Naive thymus-derived CD8-positive, alpha-beta T cell (primary cell): ENCODE data around the gene PSMD2. TPM values are rescaled to one million over a fixed set of nuclear protein-coding genes. Genes with fewer than 3 reads are reported as not detected.
A peak's percentile ranks its signal among the peaks of the same experiment; 100 is the strongest.

ENCODE experiments used
- ATAC-seq, 2 donors: fragments of 150-1000 bp; cut with Tn5 transposase in 1 of 2; sonication (Bioruptor Pico), chemical (Tn5 transposase) in 1 of 2; 1 replicate in 1 of 2; 2 replicates in 1 of 2; pipeline ENCODE4 v1.10.0; 2021; ENCODE audit warnings: mild to moderate bottlenecking in 2 of 2, moderate library complexity in 2 of 2
- POLR2A ChIA-PET: fragments of 350-600 bp; sonication (Branson Sonifier 250); formaldehyde crosslinking; loops from one replicate; lab custom pipeline; 2021; ENCODE audit warnings: antibody characterized with exemption; lab: Charles Lee
- DNase-seq, 10 donors: peaks; one replicate each; pipeline versions ENCODE4 v3.0.0 to v3.0.0-alpha.2; 2020 to 2022
- H3K27ac Mint-ChIP-seq, 10 donors: one replicate each; pipeline ENCODE4 v1.8.0; 2020 to 2022; ENCODE audit warnings: mild to moderate bottlenecking in 10 of 10, mixed read lengths in 10 of 10, moderate library complexity in 4 of 10, inconsistent platforms in 1 of 10
- H3K27me3 Mint-ChIP-seq, 5 donors: one replicate each; pipeline ENCODE4 v1.8.0; 2021 to 2022; ENCODE audit warnings: mixed read lengths in 5 of 5
- H3K36me3 Mint-ChIP-seq, 3 donors: one replicate each; pipeline ENCODE4 v1.8.0; 2020 to 2022; ENCODE audit warnings: mixed read lengths in 3 of 3, mild to moderate bottlenecking in 2 of 3, inconsistent platforms in 1 of 3
- H3K4me1 Mint-ChIP-seq, 4 donors: one replicate each; pipeline ENCODE4 v1.8.0; 2021 to 2022; ENCODE audit warnings: mixed read lengths in 4 of 4
- H3K4me3 Mint-ChIP-seq, 10 donors: one replicate each; pipeline ENCODE4 v1.8.0; 2020 to 2022; ENCODE audit warnings: mild to moderate bottlenecking in 10 of 10, mixed read lengths in 10 of 10, moderate library complexity in 6 of 10, inconsistent platforms in 1 of 10
- H3K9me3 Mint-ChIP-seq, 9 donors: one replicate each; pipeline ENCODE4 v1.8.0; 2020 to 2022; ENCODE audit warnings: mixed read lengths in 9 of 9, mild to moderate bottlenecking in 3 of 9, inconsistent platforms in 1 of 9, moderate library complexity in 1 of 9
- polyA plus RNA-seq, 3 donors: library from polyadenylated mRNA; unstranded; fragments of 300-500 nt; fragmentation: Illumina TruSeq; gene quantifications; one replicate each; pipeline ENCODE4 v1.2.3, GENCODE V29; 2021
- total RNA-seq, 8 experiments: library from RNA in 2 of 8; stranded (reverse) in 2 of 8; gene quantifications; one replicate each; pipeline ENCODE4 v1.2.3 and lab custom pipeline; 2021 to 2026

The PSMD2 gene
- total RNA-seq (100 to 1,000 TPM; 135 to 150 TPM), polyA plus RNA-seq (100 to 1,000 TPM; 167 to 183 (median 178) TPM), total RNA-seq (lab: John Stamatoyannopoulos, UW) (103 to 338 (median 155) reads per million in 6 experiments)

- Mint-ChIP-seq H3K4me1 (peaks cover 12 to 32% (median 21%) of the 10 kb centered on the region in 4 donors), H3K9me3 (no peaks in the 10 kb centered on the region), H3K27me3 (no peaks in the 10 kb centered on the region)
These were observed at the start of gene PSMD2 for GRCh38 chr3:184298759-184299487. Gene PSMD2 (plus strand): TSS chr3:184299241. CDS start chr3:184299267, 26 bp downstream.

GRCh38 chr3:184249412-184250166 lies 49.5 kb upstream of the PSMD2 start, which contains the start of gene EEF1AKMT4:
Gene EEF1AKMT4 (plus strand): TSS chr3:184249672. CDS start chr3:184249695, 23 bp downstream.
- Mint-ChIP-seq H3K4me3 (peak within 1 kb of the TSS; percentile 94 to 100 (median 96)), H3K27ac (peak within 1 kb of the TSS; percentile 93 to 98 (median 96)), H3K27me3 (no peaks in the 10 kb centered on the region), H3K36me3 (peaks cover 0 to 15% (median 0%) of the 10 kb centered on the region in 3 donors), H3K4me1 (peaks cover 15 to 28% (median 21%) of the 10 kb centered on the region in 4 donors), H3K9me3 (no peaks in the 10 kb centered on the region)
- DNase-seq: peak; percentile 87 to 97 (median 94)
- peak; percentile 87 to 90 for ATAC-seq
- POLR2A ChIA-PET: interaction anchor here (0.9 to 1.2 kb wide), 2 partner anchors 20 to 114 kb away, joined by 3 to 17 read pairs; partner anchors contain the start of genes EIF2B5 and VWA5B2

More at GRCh38 chr3:184298759-184299487, at the start of gene PSMD2:
- Mint-ChIP-seq H3K27ac (peak within 1 kb of the TSS; percentile 76 to 97 (median 93)), H3K36me3 (peaks cover 0 to 37% (median 13%) of the 10 kb centered on the region in 3 donors), H3K4me3 (peak within 1 kb of the TSS; percentile 87 to 95 (median 92))
- peak; percentile 92 to 99 (median 97) for DNase-seq
- POLR2A ChIA-PET: interaction anchor here (0.6 to 1.4 kb wide), 9 partner anchors 11 to 126 kb away, joined by 3 to 6 read pairs (median 3); partner anchors contain the start of genes ABCF3, CLCN2 and POLR2H
- peak; percentile 93 to 95 for ATAC-seq

- peaks cover 0 to 8% (median 0%) of the 10 kb centered on the region in 3 donors for H3K36me3 Mint-ChIP-seq
- H3K4me3 Mint-ChIP-seq: peak overlapping the region; percentile 94 to 100 (median 96)
- POLR2A ChIA-PET: interaction anchor here (0.9 to 1.2 kb wide), 2 partner anchors 21 to 115 kb away, joined by 3 to 17 read pairs; partner anchors contain the start of genes EIF2B5 and VWA5B2
- ATAC-seq: peak; percentile 65 to 67
- peaks cover 15 to 26% (median 19%) of the 10 kb centered on the region in 4 donors for H3K4me1 Mint-ChIP-seq
- peak overlapping the region; percentile 36 to 98 (median 94) for H3K27ac Mint-ChIP-seq
- H3K27me3 Mint-ChIP-seq: no peaks in the 10 kb centered on the region
- no peaks in the 10 kb centered on the region for H3K9me3 Mint-ChIP-seq
- peak; percentile 71 to 92 (median 85) for DNase-seq
These were observed 48.7 kb upstream of the PSMD2 start for GRCh38 chr3:184250167-184250828.

GRCh38 chr3:184255291-184256039 lies 43.6 kb upstream of the PSMD2 start:
- DNase-seq (no peak), ATAC-seq (no peak)
- Mint-ChIP-seq H3K27ac (no peak overlapping the region), H3K4me3 (no peak overlapping the region), H3K27me3 (peaks cover 2 to 14% (median 10%) of the 10 kb centered on the region in 5 donors), H3K36me3 (peaks cover 0 to 9% (median 4%) of the 10 kb centered on the region in 3 donors), H3K9me3 (peaks cover 0 to 2% (median 0%) of the 10 kb centered on the region in 9 donors), H3K4me1 (peaks cover 4 to 11% (median 7%) of the 10 kb centered on the region in 4 donors)
- POLR2A ChIA-PET: no interaction called here

- H3K4me1 Mint-ChIP-seq: peaks cover 12 to 20% (median 17%) of the 10 kb centered on the region in 4 donors
- H3K4me3 Mint-ChIP-seq: no peak overlapping the region
- H3K36me3 Mint-ChIP-seq: peaks cover 5 to 9% (median 9%) of the 10 kb centered on the region in 3 donors
- H3K9me3 Mint-ChIP-seq: peaks cover 0 to 4% (median 0%) of the 10 kb centered on the region in 9 donors
- ATAC-seq (no peak), DNase-seq (no peak)
- no peak overlapping the region for H3K27ac Mint-ChIP-seq
- peaks cover 9 to 27% (median 18%) of the 10 kb centered on the region in 5 donors for H3K27me3 Mint-ChIP-seq
- POLR2A ChIA-PET: interaction anchor here (0.7 kb wide), 1 partner anchor 306 kb away, joined by 3 read pairs; no protein-coding TSS in a partner anchor
These were observed 41.7 kb upstream of the PSMD2 start for GRCh38 chr3:184257083-184257915.

- H3K4me3 Mint-ChIP-seq: peak overlapping the region in 8 of 10 donors; percentile 30 to 80 (median 55)
- DNase-seq: no peak
- H3K9me3 Mint-ChIP-seq: peaks cover 0 to 4% (median 0%) of the 10 kb centered on the region in 9 donors
- peak overlapping the region in 1 of 10 donors; percentile 79 for H3K27ac Mint-ChIP-seq
- peaks cover 5 to 13% (median 9%) of the 10 kb centered on the region in 3 donors for H3K36me3 Mint-ChIP-seq
- H3K27me3 Mint-ChIP-seq: peaks cover 13 to 38% (median 23%) of the 10 kb centered on the region in 5 donors
- POLR2A ChIA-PET: no interaction called here
- peaks cover 12 to 24% (median 23%) of the 10 kb centered on the region in 4 donors for H3K4me1 Mint-ChIP-seq
- ATAC-seq: no peak
These were observed 40.1 kb upstream of the PSMD2 start for GRCh38 chr3:184258926-184259325.

- POLR2A ChIA-PET: no interaction called here
- peaks cover 12 to 24% (median 23%) of the 10 kb centered on the region in 4 donors for H3K4me1 Mint-ChIP-seq
- H3K9me3 Mint-ChIP-seq: peaks cover 0 to 4% (median 0%) of the 10 kb centered on the region in 9 donors
- peaks cover 5 to 13% (median 9%) of the 10 kb centered on the region in 3 donors for H3K36me3 Mint-ChIP-seq
- peak overlapping the region in 9 of 10 donors; percentile 38 to 83 (median 69) for H3K4me3 Mint-ChIP-seq
- H3K27me3 Mint-ChIP-seq: peaks cover 13 to 43% (median 26%) of the 10 kb centered on the region in 5 donors
- H3K27ac Mint-ChIP-seq: peak overlapping the region in 1 of 10 donors; percentile 79
- DNase-seq (no peak), ATAC-seq (no peak)
These were observed 39.6 kb upstream of the PSMD2 start for GRCh38 chr3:184259396-184259877.

GRCh38 chr3:184259878-184260723 lies 38.9 kb upstream of the PSMD2 start:
- peak overlapping the region in 4 of 10 donors; percentile 22 to 87 (median 74) for H3K27ac Mint-ChIP-seq
- peak in 7 of 10 donors; percentile 16 to 63 (median 43) for DNase-seq
- peaks cover 5 to 13% (median 9%) of the 10 kb centered on the region in 3 donors for H3K36me3 Mint-ChIP-seq
- ATAC-seq: peak; percentile 66 to 70
- peaks cover 12 to 24% (median 23%) of the 10 kb centered on the region in 4 donors for H3K4me1 Mint-ChIP-seq
- peaks cover 15 to 50% (median 32%) of the 10 kb centered on the region in 5 donors for H3K27me3 Mint-ChIP-seq
- H3K9me3 Mint-ChIP-seq: peaks cover 0 to 4% (median 0%) of the 10 kb centered on the region in 9 donors
- peak overlapping the region; percentile 71 to 89 (median 83) for H3K4me3 Mint-ChIP-seq
- POLR2A ChIA-PET: interaction anchor here (0.6 to 0.8 kb wide), 2 partner anchors 55 to 111 kb away, joined by 3 to 4 read pairs; no protein-coding TSS in a partner anchor

- Mint-ChIP-seq H3K4me1 (peaks cover 12 to 24% (median 23%) of the 10 kb centered on the region in 4 donors), H3K9me3 (peaks cover 0 to 4% (median 0%) of the 10 kb centered on the region in 9 donors), H3K27me3 (peaks cover 16 to 54% (median 33%) of the 10 kb centered on the region in 5 donors), H3K36me3 (peaks cover 5 to 13% (median 9%) of the 10 kb centered on the region in 3 donors), H3K27ac (peak overlapping the region in 3 of 10 donors; percentile 73 to 87 (median 76)), H3K4me3 (peak overlapping the region; percentile 67 to 89 (median 83))
- POLR2A ChIA-PET: interaction anchor here (0.6 to 0.8 kb wide), 2 partner anchors 55 to 111 kb away, joined by 3 to 4 read pairs; no protein-coding TSS in a partner anchor
- no peak for DNase-seq
- peak in 1 of 2 donors; percentile 2 for ATAC-seq
These were observed 38.2 kb upstream of the PSMD2 start for GRCh38 chr3:184260724-184261269.
